ENCODE results near the gene RCAN3. TPM values are rescaled to one million over a fixed set of nuclear protein-coding genes. Genes with fewer than 3 reads are reported as not detected.

The RCAN3 gene
- total and polyA plus RNA-seq, 10 of the 15 experiments (the other 5 are each of a cell fraction or from before 2014, with no cell fraction given): 0.02 to 0.46 (median 0.06) TPM; not detected in 3

DNA sequence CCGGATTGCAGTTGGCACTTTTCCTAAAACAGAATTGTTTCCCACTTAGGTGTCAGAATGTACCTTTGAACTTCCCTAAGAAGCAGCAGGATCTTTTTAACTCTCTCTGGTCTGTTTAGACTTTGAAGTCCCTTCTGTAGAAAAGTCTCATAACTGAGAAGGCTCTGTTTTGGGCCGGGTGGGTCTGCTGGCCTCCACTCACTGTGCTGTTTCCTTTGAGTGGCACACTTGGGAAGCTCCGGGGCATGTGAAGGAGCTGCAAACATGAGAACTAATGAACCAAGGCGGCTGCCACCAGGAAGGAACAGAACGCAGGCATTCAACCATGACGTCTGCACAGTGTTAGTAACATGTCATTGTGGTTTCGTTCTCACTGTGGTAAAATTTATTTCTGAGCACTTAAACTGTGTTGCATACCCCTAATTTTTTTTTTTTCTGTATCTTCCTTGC is 33.8 kb downstream of the RCAN3 start (continued):
- no peak for TF ChIP-seq FOXK2 (IDR thresholded peaks at IDR 0.05)
- TF ChIP-seq PML (IDR thresholded peaks at IDR 0.05; ENCODE audit: low read length): no peak
- TF ChIP-seq KLF5 (IDR thresholded peaks at IDR 0.05; ENCODE audit: partially characterized antibody): no peak
- TF ChIP-seq SMARCA5 (IDR thresholded peaks at IDR 0.05): no peak
- TF ChIP-seq MYB (IDR thresholded peaks at IDR 0.05; ENCODE audit: borderline replicate concordance, low read depth, low read length): no peak
- TF ChIP-seq, protein P1, sequence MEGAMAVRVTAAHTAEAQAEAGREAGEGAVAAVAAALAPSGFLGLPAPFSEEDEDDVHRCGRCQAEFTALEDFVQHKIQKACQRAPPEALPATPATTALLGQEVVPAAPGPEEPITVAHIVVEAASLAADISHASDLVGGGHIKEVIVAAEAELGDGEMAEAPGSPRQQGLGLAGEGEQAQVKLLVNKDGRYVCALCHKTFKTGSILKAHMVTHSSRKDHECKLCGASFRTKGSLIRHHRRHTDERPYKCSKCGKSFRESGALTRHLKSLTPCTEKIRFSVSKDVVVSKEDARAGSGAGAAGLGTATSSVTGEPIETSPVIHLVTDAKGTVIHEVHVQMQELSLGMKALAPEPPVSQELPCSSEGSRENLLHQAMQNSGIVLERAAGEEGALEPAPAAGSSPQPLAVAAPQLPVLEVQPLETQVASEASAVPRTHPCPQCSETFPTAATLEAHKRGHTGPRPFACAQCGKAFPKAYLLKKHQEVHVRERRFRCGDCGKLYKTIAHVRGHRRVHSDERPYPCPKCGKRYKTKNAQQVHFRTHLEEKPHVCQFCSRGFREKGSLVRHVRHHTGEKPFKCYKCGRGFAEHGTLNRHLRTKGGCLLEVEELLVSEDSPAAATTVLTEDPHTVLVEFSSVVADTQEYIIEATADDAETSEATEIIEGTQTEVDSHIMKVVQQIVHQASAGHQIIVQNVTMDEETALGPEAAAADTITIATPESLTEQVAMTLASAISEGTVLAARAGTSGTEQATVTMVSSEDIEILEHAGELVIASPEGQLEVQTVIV (IDR thresholded peaks at IDR 0.05; ENCODE audit: borderline replicate concordance, partially characterized antibody): no peak
- TF ChIP-seq HDGF (IDR thresholded peaks at IDR 0.05): no peak
- no peak for TF ChIP-seq SMC3 (IDR thresholded peaks at IDR 0.05; ENCODE audit: borderline replicate concordance, low read length)
- TF ChIP-seq NKRF (conservative IDR thresholded peaks at IDR 0.05): no peak
- no peak for TF ChIP-seq YY1 (IDR thresholded peaks at IDR 0.05; ENCODE audit: low read depth, low read length)
- TF ChIP-seq GATAD2B (conservative IDR thresholded peaks at IDR 0.05; ENCODE audit: low read depth): peak; percentile 75; the same call in 1 of the 2 replicates
- no peak for TF ChIP-seq IRF5 (IDR thresholded peaks at IDR 0.05; ENCODE audit: borderline replicate concordance)
- TF ChIP-seq NFIC (IDR thresholded peaks at IDR 0.05; ENCODE audit: low read depth, low read length): peak; percentile 33; the same call in 1 of the 2 replicates
- TF ChIP-seq POLR2AphosphoS2 (IDR thresholded peaks at IDR 0.05; ENCODE audit: low read depth, low read length): no peak
- no peak for TF ChIP-seq CHD4 (IDR thresholded peaks at IDR 0.05)
- peak; percentile 100 for TF ChIP-seq PAX5 (IDR thresholded peaks at IDR 0.05; ENCODE audit: borderline replicate concordance, low read depth, low read length)
- TF ChIP-seq, protein P2, sequence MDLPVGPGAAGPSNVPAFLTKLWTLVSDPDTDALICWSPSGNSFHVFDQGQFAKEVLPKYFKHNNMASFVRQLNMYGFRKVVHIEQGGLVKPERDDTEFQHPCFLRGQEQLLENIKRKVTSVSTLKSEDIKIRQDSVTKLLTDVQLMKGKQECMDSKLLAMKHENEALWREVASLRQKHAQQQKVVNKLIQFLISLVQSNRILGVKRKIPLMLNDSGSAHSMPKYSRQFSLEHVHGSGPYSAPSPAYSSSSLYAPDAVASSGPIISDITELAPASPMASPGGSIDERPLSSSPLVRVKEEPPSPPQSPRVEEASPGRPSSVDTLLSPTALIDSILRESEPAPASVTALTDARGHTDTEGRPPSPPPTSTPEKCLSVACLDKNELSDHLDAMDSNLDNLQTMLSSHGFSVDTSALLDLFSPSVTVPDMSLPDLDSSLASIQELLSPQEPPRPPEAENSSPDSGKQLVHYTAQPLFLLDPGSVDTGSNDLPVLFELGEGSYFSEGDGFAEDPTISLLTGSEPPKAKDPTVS (IDR thresholded peaks at IDR 0.05; ENCODE audit: low read depth, low read length): no peak
- TF ChIP-seq NR2F1 (conservative IDR thresholded peaks at IDR 0.05): peak; percentile 91
- peak; percentile 75 for TF ChIP-seq DPF2 (IDR thresholded peaks at IDR 0.05)
- TF ChIP-seq ATF2 (IDR thresholded peaks at IDR 0.05; ENCODE audit: low read length): peak; percentile 59; the same call in 1 of the 2 replicates
- TF ChIP-seq RELB (IDR thresholded peaks at IDR 0.05; ENCODE audit: low read depth): peak; percentile 64; the same call in 1 of the 2 replicates
- TF ChIP-seq SUPT20H (IDR thresholded peaks at IDR 0.05; ENCODE audit: borderline replicate concordance, control insufficient read depth, low read depth, low read length): no peak

Data from GM12878 (cell line).